HepG2 (cell line): Measurements from ENCODE around the gene CES2. TPM values are rescaled to one million over a fixed set of nuclear protein-coding genes. Genes with fewer than 3 reads are reported as not detected.

Experiments
- ATAC-seq: fragments of 200-7000 bp; cut with Tn5 transposase; 3 replicates; pipeline ENCODE4 v1.9.1; 2020; ENCODE audit warnings: mild to moderate bottlenecking, moderate library complexity
- BruUV-seq: library from RNA; stranded (reverse); fragments of 400-500 nt; replicated peaks from 2 replicates; lab custom pipeline; 2021; lab: Mats Ljungman, UMichigan
- CTCF ChIA-PET: fragments of 300-600 bp; formaldehyde crosslinking; extraction: SDS; loops from one replicate; lab custom pipeline; 2021; ENCODE audit warnings: low total read pairs, inconsistent platforms, low intra/inter-chr PET ratio; lab: Yijun Ruan, JAX
- POLR2A ChIA-PET: fragments of 350-600 bp; sonication (Branson Sonifier 250); formaldehyde crosslinking; loops from one replicate; lab custom pipeline; 2020; ENCODE audit warnings: antibody characterized with exemption, inconsistent platforms; lab: Yijun Ruan, JAX
- DNase-seq: peaks from one replicate; pipeline ENCODE4 v3.0.0-alpha.2; 2015; ENCODE audit warnings: low spot score
- FAIRE-seq: peaks from 3 replicates; lab custom pipeline; 2011; peaks lifted over from hg19 to GRCh38; lab: Jason Lieb, UNC
- H2AFZ ChIP-seq: one replicate; pipeline ENCODE4 v1.6.1; 2011; ENCODE audit warnings: low read length, inconsistent platforms
- H3K27ac ChIP-seq: fragments of 300-600 bp; 3 replicates; pipeline ENCODE4 v1.8.0; 2011; ENCODE audit warnings: mixed run types, mild to moderate bottlenecking, mixed read lengths, low read length, inconsistent platforms; ENCODE audit not compliant: insufficient read depth; ENCODE audit errors: extremely low read length
- H3K27me3 ChIP-seq, 2 experiments: fragments of 200-600 bp in 1 of 2; 2 replicates in 1 of 2; 3 replicates in 1 of 2; pipeline versions ENCODE4 v1.6.0 to v1.8.0; 2011; ENCODE audit warnings: low read length in 2 of 2, mild to moderate bottlenecking in 2 of 2, moderate library complexity in 2 of 2, inconsistent platforms in 1 of 2; ENCODE audit not compliant: insufficient read depth in 2 of 2, control insufficient read depth in 1 of 2
- H3K36me3 ChIP-seq, 2 experiments: fragments of 200-600 bp in 1 of 2; replicated peaks in 1 of 2; 2 replicates in 1 of 2; 3 replicates in 1 of 2; pipeline versions ENCODE4 v1.5.1 to v1.8.0; 2011; ENCODE audit warnings: low read length in 2 of 2, inconsistent platforms in 1 of 2; ENCODE audit not compliant: insufficient read depth in 2 of 2, control insufficient read depth in 1 of 2
- H3K4me1 ChIP-seq: 2 replicates; pipeline ENCODE4 v1.5.1; 2012; ENCODE audit warnings: low read length, inconsistent platforms; ENCODE audit not compliant: insufficient read depth
- H3K4me2 ChIP-seq: 2 replicates; pipeline ENCODE4 v1.6.0; 2011; ENCODE audit warnings: low read depth, low read length, inconsistent platforms
- H3K4me3 ChIP-seq, 3 experiments: fragments of 200-600 bp in 1 of 3; sonication (generic), shearing (Covaris generic) in 1 of 3; replicated peaks in 1 of 3; 2 replicates each; pipeline ENCODE4 v1.5.1; 2011 to 2016; ENCODE audit warnings: low read length in 3 of 3, inconsistent platforms in 2 of 3, low read depth in 2 of 3, mild to moderate bottlenecking in 2 of 3, control low read depth in 1 of 3, mixed read lengths in 1 of 3; ENCODE audit not compliant: insufficient read depth in 1 of 3
- H3K79me2 ChIP-seq: one replicate; pipeline ENCODE4 v1.6.1; 2011; ENCODE audit warnings: low read length, inconsistent platforms; ENCODE audit not compliant: insufficient read depth
- H3K9ac ChIP-seq: 2 replicates; pipeline ENCODE4 v1.6.0; 2011; ENCODE audit warnings: mild to moderate bottlenecking, low read depth, low read length, inconsistent platforms; ENCODE audit not compliant: insufficient read depth
- H3K9me3 ChIP-seq: 2 replicates; pipeline ENCODE4 v1.5.1; 2012; ENCODE audit warnings: mild to moderate bottlenecking, low read length
- H4K20me1 ChIP-seq: 2 replicates; pipeline ENCODE4 v1.6.0; 2011; ENCODE audit warnings: inconsistent platforms, mild to moderate bottlenecking, low read length, moderate library complexity; ENCODE audit not compliant: insufficient read depth
- BCL3 ChIP-seq: sonication (generic); formaldehyde crosslinking; IDR thresholded peaks from 2 replicates; pipeline ENCODE4 v1.5.1; 2020; ENCODE audit warnings: mild to moderate bottlenecking, missing genetic modification reagents, moderate library complexity
- BORCS8-MEF2B ChIP-seq: sonication (generic); formaldehyde crosslinking; IDR thresholded peaks from 2 replicates; pipeline ENCODE4 v1.8.0; 2022; ENCODE audit warnings: mild to moderate bottlenecking, missing genetic modification reagents
- CREB1 ChIP-seq, 2 experiments: fragments of 450-650 bp in 1 of 2; IDR thresholded peaks; 2 replicates each; pipeline ENCODE4 v1.6.1; 2016 to 2017; ENCODE audit warnings: control low read depth in 1 of 2, mild to moderate bottlenecking in 1 of 2, missing compliant biosample characterization in 1 of 2, missing genetic modification characterization in 1 of 2
- CREM ChIP-seq, 2 experiments: sonication (generic) in 1 of 2; formaldehyde crosslinking in 1 of 2; IDR thresholded peaks; 2 replicates each; pipeline versions ENCODE4 v1.4.0 to v1.6.1; 2016 to 2020; ENCODE audit warnings: antibody characterized with exemption in 1 of 2, mild to moderate bottlenecking in 1 of 2, missing genetic modification reagents in 1 of 2
- HNF1B ChIP-seq: sonication (generic); formaldehyde crosslinking; IDR thresholded peaks from 2 replicates; pipeline ENCODE4 v1.5.1; 2020; ENCODE audit warnings: mild to moderate bottlenecking, moderate library complexity, missing genetic modification reagents
- MYPOP ChIP-seq: sonication (generic); formaldehyde crosslinking; IDR thresholded peaks from 2 replicates; pipeline ENCODE4 v1.8.1; 2023; ENCODE audit warnings: mild to moderate bottlenecking, moderate library complexity, missing genetic modification reagents
- NR2F1 ChIP-seq, 2 experiments: fragments of 450-650 bp in 1 of 2; formaldehyde crosslinking in 1 of 2; IDR thresholded peaks; 2 replicates each; pipeline versions ENCODE4 v1.5.0 to v1.6.1; 2016 to 2020; ENCODE audit warnings: mild to moderate bottlenecking in 1 of 2, missing compliant biosample characterization in 1 of 2, missing genetic modification reagents in 1 of 2, moderate library complexity in 1 of 2
- SMAD9 ChIP-seq: sonication (generic); formaldehyde crosslinking; IDR thresholded peaks from 2 replicates; pipeline ENCODE4 v1.5.1; 2020; ENCODE audit warnings: mild to moderate bottlenecking, missing genetic modification reagents
- ZNF580 ChIP-seq: IDR thresholded peaks from 2 replicates; pipeline ENCODE4 v1.6.1; 2016; ENCODE audit warnings: low read depth, borderline replicate concordance
- ZNF710 ChIP-seq: sonication (generic); formaldehyde crosslinking; IDR thresholded peaks from 2 replicates; pipeline ENCODE4 v1.5.0; 2020; ENCODE audit warnings: mild to moderate bottlenecking, missing genetic modification reagents, borderline replicate concordance
- ZNF761 ChIP-seq: sonication (generic); formaldehyde crosslinking; conservative IDR thresholded peaks from 2 replicates; pipeline ENCODE4 v1.4.0; 2020; ENCODE audit warnings: mild to moderate bottlenecking, missing genetic modification reagents
- WGBS: methylation state at CpG from one replicate; pipeline ENCODE4 v1.1.6; 2017; ENCODE audit warnings: low lambda C conversion rate; 5-methylcytosine and 5-hydroxymethylcytosine counted together
- in situ Hi-C: cut with HindIII; loops from 2 replicates; pipeline ENCODE4 v1.10.0; 2017; ENCODE audit warnings: low pct_unique_long_range_greater_than_20kb; ENCODE audit not compliant: extremely low pct_ligation_motif_present
- intact Hi-C: fragments of 100-400 bp; cut with micrococcal nuclease; formaldehyde crosslinking; loops from one replicate; pipeline ENCODE4 v1.10.0; 2022; ENCODE audit not compliant: unreplicated experiment
- polyA plus RNA-seq, 8 experiments: library from polyadenylated mRNA; depleted of rRNA in 3 of 8; stranded (reverse) in 7 of 8; unstranded in 1 of 8; fragments of >200 nt; fragmentation: Illumina TruSeq in 4 of 8; extraction: Trizol in 4 of 8; gene quantifications; 2 replicates each; pipeline versions ENCODE4 v1.2.1 to v1.2.3, GENCODE V29; 2011 to 2016; ENCODE audit warnings: low read depth in 4 of 8, missing spikeins in 1 of 8, mixed read lengths in 1 of 8; ENCODE audit not compliant: insufficient read depth in 1 of 8
- total RNA-seq, 5 experiments: library from RNA; depleted of rRNA; stranded (reverse); fragments of >200 nt; fragmentation: Illumina TruSeq; extraction: Trizol; gene quantifications; 2 replicates each; pipeline ENCODE4 v1.2.3, GENCODE V29; 2016; ENCODE audit warnings: low read depth in 1 of 5

Gene CES2
- total and polyA plus RNA-seq, 2 of the 13 experiments (the other 11 are each of a cell fraction or from before 2014, with no cell fraction given), result 50.6 to 63.8 TPM

GRCh38 chr16:66946974-66947301 is 11.6 kb downstream of the CES2 start:
- POLR2A ChIA-PET, result no interaction called here
- Histone ChIP-seq H3K9ac (no peak overlapping the region), H3K79me2 (no peaks in the 10 kb centered on the region), H4K20me1 (no peaks in the 10 kb centered on the region; the same call in 1 of the 2 replicates), H3K4me2 (peak overlapping the region; percentile 75), H3K27ac (no peak overlapping the region), H3K36me3 (peaks cover 4 to 20% of the 10 kb centered on the region in 2 experiments; a peak in 4 of 5 replicates), H3K9me3 (0 out of 2 replicates have a peak, but pooled peaks cover 5% of the 10 kb centered on the region), H2AFZ (no peak overlapping the region), H3K27me3 (peaks cover 4 to 24% of the 10 kb centered on the region in 2 experiments; a peak in 4 of 5 replicates), H3K4me1 (peaks cover 34% of the 10 kb centered on the region), H3K4me3 (no peak overlapping the region)
- in situ Hi-C loops (no loop called here), intact Hi-C loops (loop anchor here (1.0 kb wide), 2 partner anchors 10 to 52 kb away; no protein-coding TSS in a partner anchor)
- BruUV-seq, result no TSS peak
- 11% methylated on average over 5 of the region's 5 CpGs for WGBS
- CTCF ChIA-PET, result interaction anchor here (0.9 to 2.1 kb wide), 4 partner anchors 13 to 239 kb away, joined by 3 to 17 read pairs (median 4); no protein-coding TSS in a partner anchor
- ATAC-seq, result no peak
- FAIRE-seq, result no peak
- DNase-seq, result no peak
- TF ChIP-seq MYPOP (0 out of 2 replicates have a peak, but pooled peaks have one; percentile 54), CREB1 (IDR thresholded peaks at IDR 0.05) (no peak), CREB1 (CRISPR knock-in tag; IDR thresholded peaks at IDR 0.05) (0 out of 2 replicates have a peak, but pooled peaks have one; percentile 51), ZNF761 (no peak), HNF1B (CRISPR knock-in tag) (peak; percentile 8; the same call in 1 of the 2 replicates), ZNF580 (CRISPR knock-in tag) (no peak), BCL3 (CRISPR knock-in tag) (0 out of 2 replicates have a peak, but pooled peaks have one; percentile 0), CREM (IDR thresholded peaks at IDR 0.05) (0 out of 2 replicates have a peak, but pooled peaks have one; percentile 11), CREM (CRISPR knock-in tag; IDR thresholded peaks at IDR 0.05) (no peak), BORCS8-MEF2B (CRISPR knock-in tag) (no peak), NR2F1 (CRISPR knock-in tag; IDR thresholded peaks at IDR 0.05) (0 out of 4 replicates have a peak, but pooled peaks of 1 of the 2 experiments have one; percentile 15), SMAD9 (CRISPR knock-in tag) (0 out of 2 replicates have a peak, but pooled peaks have one; percentile 39), ZNF710 (0 out of 2 replicates have a peak, but pooled peaks have one; percentile 20)
